ENCODE data around the gene ELMOD1.
A peak's percentile ranks its signal among the peaks of the same experiment; 100 is the strongest.
"Not testable (repeated sequence)": the region's sequence is repeated elsewhere in the genome, so short reads cannot be mapped to it uniquely, and the experiment has no call there.

ELMOD1 gene

GRCh38 chr11:107567739-107568335, 23.1 kb upstream of the ELMOD1 start:
- DNase-seq (ENCODE audit: low read depth) = no peak
- H3K4me3 ChIP-seq (ENCODE audit: low read depth, low read length) = no peak overlapping the region
- in situ Hi-C loops (cut with HindIII; ENCODE audit: low sequenced_read_pairs) = no loop called here
- TF ChIP-seq CTCF (IDR thresholded peaks at IDR 0.05; ENCODE audit: low read depth, low read length, missing control alignments) = no peak

- DNase-seq (ENCODE audit: low read depth) = no peak
- no peak overlapping the region for H3K4me3 ChIP-seq (ENCODE audit: low read depth, low read length)
- in situ Hi-C loops (cut with HindIII; ENCODE audit: low sequenced_read_pairs) = no loop called here
- TF ChIP-seq CTCF (IDR thresholded peaks at IDR 0.05; ENCODE audit: low read depth, low read length, missing control alignments) = no peak
Observed at GRCh38 chr11:107570015-107570414, 20.9 kb upstream of the ELMOD1 start.

- no peak overlapping the region for H3K4me3 ChIP-seq (ENCODE audit: low read depth, low read length)
- no peak for DNase-seq (ENCODE audit: low read depth)
- no peak for TF ChIP-seq CTCF (IDR thresholded peaks at IDR 0.05; ENCODE audit: low read depth, low read length, missing control alignments)
- in situ Hi-C loops (cut with HindIII; ENCODE audit: low sequenced_read_pairs) = no loop called here
Observed at GRCh38 chr11:107573438-107573837, 17.5 kb upstream of the ELMOD1 start.

- in situ Hi-C loops (cut with HindIII; ENCODE audit: low sequenced_read_pairs) = not testable (repeated sequence)
- DNase-seq (ENCODE audit: low read depth) = peak; percentile 31
Observed at GRCh38 chr11:107576497-107577345, 14.2 kb upstream of the ELMOD1 start.

GRCh38 chr11:107577346-107577711, 13.6 kb upstream of the ELMOD1 start:
- in situ Hi-C loops (cut with HindIII; ENCODE audit: low sequenced_read_pairs) = no loop called here
- H3K4me3 ChIP-seq (ENCODE audit: low read depth, low read length) = no peak overlapping the region
- TF ChIP-seq CTCF (IDR thresholded peaks at IDR 0.05; ENCODE audit: low read depth, low read length, missing control alignments) = no peak
- DNase-seq (ENCODE audit: low read depth) = no peak

More at GRCh38 chr11:107576497-107577345, 14.2 kb upstream of the ELMOD1 start:
- TF ChIP-seq CTCF (IDR thresholded peaks at IDR 0.05; ENCODE audit: low read depth, low read length, missing control alignments) = peak; percentile 72
- H3K4me3 ChIP-seq (ENCODE audit: low read depth, low read length) = not testable (repeated sequence)

GRCh38 chr11:107579169-107579568, 11.8 kb upstream of the ELMOD1 start:
- in situ Hi-C loops (cut with HindIII; ENCODE audit: low sequenced_read_pairs) = not testable (repeated sequence)

GRCh38 chr11:107581147-107581546, 9.8 kb upstream of the ELMOD1 start:
- in situ Hi-C loops (cut with HindIII; ENCODE audit: low sequenced_read_pairs) = no loop called here
- no peak for TF ChIP-seq CTCF (IDR thresholded peaks at IDR 0.05; ENCODE audit: low read depth, low read length, missing control alignments)

More at GRCh38 chr11:107579169-107579568, 11.8 kb upstream of the ELMOD1 start:
- not testable (repeated sequence) for H3K4me3 ChIP-seq (ENCODE audit: low read depth, low read length); DNase-seq (ENCODE audit: low read depth)

More at GRCh38 chr11:107581147-107581546, 9.8 kb upstream of the ELMOD1 start:
- no peak overlapping the region for H3K4me3 ChIP-seq (ENCODE audit: low read depth, low read length)
- DNase-seq (ENCODE audit: low read depth) = no peak

All from astrocyte of the cerebellum (primary cell).